Measurements from ENCODE around the gene GALNT12. TPM values are rescaled to one million over a fixed set of nuclear protein-coding genes. Genes with fewer than 3 reads are reported as not detected.

Gene GALNT12
- total RNA-seq, 1 experiment from 2014 or later = 52.9 TPM

DNA sequence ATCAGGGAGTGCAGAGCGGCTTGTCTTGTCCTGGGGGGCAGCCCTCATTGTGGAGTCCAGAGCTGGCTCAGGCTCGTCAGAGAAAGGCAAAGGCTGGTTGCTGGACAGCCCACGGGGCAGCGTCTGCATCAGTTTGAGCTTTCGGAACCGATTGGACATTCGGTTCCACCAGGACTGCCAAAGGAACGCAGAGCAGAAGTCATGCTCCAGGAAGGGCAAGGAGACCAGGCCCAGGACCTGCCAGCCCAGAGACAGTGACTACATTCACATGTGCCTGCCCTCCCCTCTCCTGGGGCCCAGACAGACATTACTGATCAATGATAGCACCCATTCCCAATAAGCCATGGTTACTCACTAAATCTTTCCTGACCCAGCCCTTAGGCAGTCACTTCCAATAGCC, 29.2 kb upstream of the GALNT12 start:
- Histone ChIP-seq H3K9me2 (ENCODE audit: insufficient read depth) (no peaks in the 10 kb centered on the region), H3K36me3 (ENCODE audit: low read depth) (peaks cover 14% of the 10 kb centered on the region), H3K9me3 (ENCODE audit: insufficient read depth, low read depth) (no peaks in the 10 kb centered on the region), H3K79me2 (ENCODE audit: low read depth) (no peaks in the 10 kb centered on the region), H4K20me1 (ENCODE audit: insufficient read depth) (no peaks in the 10 kb centered on the region), H3F3A (ENCODE audit: insufficient read depth, low read depth) (peaks cover 36% of the 10 kb centered on the region), H2AFZ (no peak overlapping the region), H3K27me3 (ENCODE audit: insufficient read depth, low read depth) (no peaks in the 10 kb centered on the region), H3K27ac (no peak overlapping the region), H3K4me1 (replicated peaks; ENCODE audit: insufficient read depth) (peaks cover 44% of the 10 kb centered on the region), H3K4me3 (no peak overlapping the region), H3K4me2 (no peak overlapping the region)
- TF ChIP-seq, protein P1, sequence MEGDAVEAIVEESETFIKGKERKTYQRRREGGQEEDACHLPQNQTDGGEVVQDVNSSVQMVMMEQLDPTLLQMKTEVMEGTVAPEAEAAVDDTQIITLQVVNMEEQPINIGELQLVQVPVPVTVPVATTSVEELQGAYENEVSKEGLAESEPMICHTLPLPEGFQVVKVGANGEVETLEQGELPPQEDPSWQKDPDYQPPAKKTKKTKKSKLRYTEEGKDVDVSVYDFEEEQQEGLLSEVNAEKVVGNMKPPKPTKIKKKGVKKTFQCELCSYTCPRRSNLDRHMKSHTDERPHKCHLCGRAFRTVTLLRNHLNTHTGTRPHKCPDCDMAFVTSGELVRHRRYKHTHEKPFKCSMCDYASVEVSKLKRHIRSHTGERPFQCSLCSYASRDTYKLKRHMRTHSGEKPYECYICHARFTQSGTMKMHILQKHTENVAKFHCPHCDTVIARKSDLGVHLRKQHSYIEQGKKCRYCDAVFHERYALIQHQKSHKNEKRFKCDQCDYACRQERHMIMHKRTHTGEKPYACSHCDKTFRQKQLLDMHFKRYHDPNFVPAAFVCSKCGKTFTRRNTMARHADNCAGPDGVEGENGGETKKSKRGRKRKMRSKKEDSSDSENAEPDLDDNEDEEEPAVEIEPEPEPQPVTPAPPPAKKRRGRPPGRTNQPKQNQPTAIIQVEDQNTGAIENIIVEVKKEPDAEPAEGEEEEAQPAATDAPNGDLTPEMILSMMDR (conservative IDR thresholded peaks at IDR 0.05) = no peak
- TF ChIP-seq EZH2 (IDR thresholded peaks at IDR 0.05; ENCODE audit: low read depth) = no peak
- no peak for DNase-seq
- intact Hi-C loops (cut with micrococcal nuclease; ENCODE audit: unreplicated experiment) = loop anchor here (5.0 kb wide), 1 partner anchor 461 kb away; no protein-coding TSS in a partner anchor
- POLR2A ChIA-PET (ENCODE audit: unreplicated experiment) = no interaction called here
- CTCF ChIA-PET = no interaction called here
- BruUV-seq (replicated peaks) = no TSS peak

DNA sequence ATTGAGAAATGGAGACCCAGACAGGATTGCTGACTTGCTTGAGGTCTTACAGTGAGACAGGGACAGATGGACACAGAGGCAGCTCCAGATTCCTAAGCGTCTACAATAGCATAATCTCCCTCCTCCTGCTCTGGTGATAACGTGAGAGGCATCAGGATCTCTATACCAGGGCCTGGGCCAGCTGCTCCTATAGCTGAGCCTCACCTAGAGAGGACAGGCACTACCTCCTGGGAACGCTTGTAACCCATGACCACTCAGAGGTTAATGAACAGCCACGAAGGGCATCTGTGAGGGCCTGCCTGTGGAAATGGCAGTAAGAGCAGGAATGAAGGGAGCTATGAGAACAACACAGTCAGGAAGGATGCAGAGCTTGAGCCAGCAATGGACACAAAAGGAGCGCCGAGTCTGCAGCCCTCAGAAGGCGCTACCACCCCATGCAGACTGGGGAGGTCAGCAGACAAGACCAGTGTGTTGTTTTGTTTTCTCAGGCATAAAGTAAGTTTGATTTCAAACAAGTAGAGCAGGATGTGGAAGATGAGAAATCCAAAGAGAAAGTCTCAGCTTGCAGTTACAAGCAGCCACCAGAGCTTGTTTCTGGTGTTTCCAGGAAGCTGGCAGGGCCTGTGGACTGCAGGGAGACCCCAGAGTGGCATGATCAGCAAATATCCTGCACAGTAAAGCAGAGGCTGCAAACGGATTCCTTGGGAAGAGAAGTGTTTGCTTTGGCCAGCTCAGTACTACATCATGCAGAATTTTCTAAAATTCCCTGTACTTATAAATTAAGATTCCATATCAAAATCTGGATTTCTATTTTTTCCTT, 28.5 kb upstream of the GALNT12 start:
- Histone ChIP-seq H3K4me3 (no peak overlapping the region), H3K9me3 (ENCODE audit: insufficient read depth, low read depth) (no peaks in the 10 kb centered on the region), H3K27me3 (ENCODE audit: insufficient read depth, low read depth) (no peaks in the 10 kb centered on the region), H3K36me3 (ENCODE audit: low read depth) (peaks cover 11% of the 10 kb centered on the region; the same call in 1 of the 2 replicates), H3K9me2 (ENCODE audit: insufficient read depth) (no peaks in the 10 kb centered on the region), H2AFZ (no peak overlapping the region), H3K4me2 (0 out of 2 replicates have a peak overlapping the region, but pooled peaks have one; percentile 8), H3K27ac (peak overlapping the region; percentile 40; the same call in 1 of the 2 replicates), H3F3A (ENCODE audit: insufficient read depth, low read depth) (peaks cover 42% of the 10 kb centered on the region), H3K4me1 (replicated peaks; ENCODE audit: insufficient read depth) (peaks cover 51% of the 10 kb centered on the region), H4K20me1 (ENCODE audit: insufficient read depth) (no peaks in the 10 kb centered on the region), H3K79me2 (ENCODE audit: low read depth) (no peaks in the 10 kb centered on the region)
- intact Hi-C loops (cut with micrococcal nuclease; ENCODE audit: unreplicated experiment) = loop anchor here (5.0 kb wide), 1 partner anchor 462 kb away; no protein-coding TSS in a partner anchor
- CTCF ChIA-PET = interaction anchor here (0.6 kb wide), 1 partner anchor 29 kb away, joined by 7 read pairs; no protein-coding TSS in a partner anchor
- no TSS peak for BruUV-seq (replicated peaks)
- peak; percentile 40 to 63 for DNase-seq
- TF ChIP-seq EZH2 (IDR thresholded peaks at IDR 0.05; ENCODE audit: low read depth) = no peak
- TF ChIP-seq, protein P1 (conservative IDR thresholded peaks at IDR 0.05) = no peak
- POLR2A ChIA-PET (ENCODE audit: unreplicated experiment) = interaction anchor here (0.7 kb wide), 1 partner anchor 13 kb away, joined by 10 read pairs; no protein-coding TSS in a partner anchor

DNA sequence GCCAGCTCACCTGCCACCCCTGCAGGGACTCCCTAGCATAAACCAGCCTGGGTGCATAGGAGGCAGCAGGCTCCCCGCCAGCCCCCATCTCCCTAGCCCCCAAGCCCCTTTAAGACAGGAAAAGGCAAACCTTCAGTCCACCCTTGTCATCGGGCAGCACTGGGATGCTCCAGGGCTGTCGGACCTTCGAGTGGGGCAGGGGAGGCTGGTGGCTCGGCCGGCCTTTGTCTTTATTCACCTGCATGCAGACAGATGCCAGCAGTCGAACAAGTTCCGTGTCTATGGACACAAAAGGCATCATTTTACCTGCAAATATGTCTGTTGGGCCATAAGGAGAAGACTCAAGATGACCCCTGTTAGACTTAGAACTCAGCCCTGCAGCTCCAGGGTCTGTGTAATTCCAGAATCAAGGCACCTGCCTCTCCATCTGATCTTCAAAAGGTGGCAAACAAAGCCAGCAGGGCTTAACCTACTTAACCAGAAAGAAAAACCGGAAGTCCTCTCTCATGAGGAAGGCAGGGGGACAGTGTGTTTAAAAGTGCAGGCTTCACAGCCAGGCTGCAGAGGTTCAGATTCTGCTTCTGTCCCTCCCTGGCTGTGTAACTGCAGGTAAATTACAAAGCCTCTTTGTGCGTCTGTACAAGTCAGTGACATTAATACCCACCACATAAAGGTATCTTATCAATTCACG, 27.3 kb upstream of the GALNT12 start:
- Histone ChIP-seq H3K4me1 (replicated peaks; ENCODE audit: insufficient read depth) (peaks cover 48% of the 10 kb centered on the region), H2AFZ (no peak overlapping the region), H3K9me2 (ENCODE audit: insufficient read depth) (no peaks in the 10 kb centered on the region), H3K27me3 (ENCODE audit: insufficient read depth, low read depth) (no peaks in the 10 kb centered on the region), H3K79me2 (ENCODE audit: low read depth) (0 out of 2 replicates have a peak, but pooled peaks cover 2% of the 10 kb centered on the region), H3F3A (ENCODE audit: insufficient read depth, low read depth) (peaks cover 42% of the 10 kb centered on the region), H3K4me3 (no peak overlapping the region), H3K9me3 (ENCODE audit: insufficient read depth, low read depth) (no peaks in the 10 kb centered on the region), H3K27ac (no peak overlapping the region), H4K20me1 (ENCODE audit: insufficient read depth) (no peaks in the 10 kb centered on the region), H3K4me2 (no peak overlapping the region), H3K36me3 (ENCODE audit: low read depth) (peaks cover 18% of the 10 kb centered on the region; the same call in 1 of the 2 replicates)
- CTCF ChIA-PET = no interaction called here
- POLR2A ChIA-PET (ENCODE audit: unreplicated experiment) = interaction anchor here (0.7 kb wide), 2 partner anchors 11 to 1013 kb away, joined by 5 to 10 read pairs; no protein-coding TSS in a partner anchor
- TF ChIP-seq, protein P1 (conservative IDR thresholded peaks at IDR 0.05) = no peak
- no peak for TF ChIP-seq EZH2 (IDR thresholded peaks at IDR 0.05; ENCODE audit: low read depth)
- intact Hi-C loops (cut with micrococcal nuclease; ENCODE audit: unreplicated experiment) = no loop called here
- no peak for DNase-seq
- BruUV-seq (replicated peaks) = no TSS peak

Measured in PC-9 (cell line).